Lung (tissue), 12 donors: Measurements from ENCODE around the gene DENND1A. TPM values are rescaled to one million over a fixed set of nuclear protein-coding genes. Genes with fewer than 3 reads are reported as not detected.

Experiments used
- ATAC-seq: fragments of 200-7000 bp; cut with Tn5 transposase; one replicate; pipeline ENCODE4 v1.9.1; 2020; ENCODE audit warnings: moderate number of reproducible peaks; ENCODE audit not compliant: insufficient read depth, low FRiP score
- DNase-seq, 3 donors: peaks; one replicate each; pipeline ENCODE4 v3.0.0-alpha.2; 2013 to 2017
- H3K27ac ChIP-seq, 2 donors: one replicate each; pipeline ENCODE4 v1.5.1; 2013; ENCODE audit warnings: mild to moderate bottlenecking in 2 of 2, moderate library complexity in 2 of 2, control low read depth in 1 of 2, inconsistent platforms in 1 of 2, low read depth in 1 of 2, low read length in 1 of 2
- H3K27me3 ChIP-seq, 3 donors: one replicate each; pipeline ENCODE4 v1.5.1; 2013; ENCODE audit warnings: low read length in 2 of 3; ENCODE audit not compliant: control insufficient read depth in 3 of 3, insufficient read depth in 3 of 3
- H3K36me3 ChIP-seq, 4 donors: one replicate each; pipeline ENCODE4 v1.5.1; 2013; ENCODE audit warnings: low read length in 4 of 4, mild to moderate bottlenecking in 1 of 4, moderate library complexity in 1 of 4; ENCODE audit not compliant: control insufficient read depth in 4 of 4, insufficient read depth in 4 of 4
- H3K4me1 ChIP-seq, 5 donors: one replicate each; pipeline ENCODE4 v1.5.1; 2013; ENCODE audit warnings: low read length in 5 of 5, mild to moderate bottlenecking in 2 of 5, moderate library complexity in 1 of 5; ENCODE audit not compliant: control insufficient read depth in 5 of 5, insufficient read depth in 5 of 5
- H3K4me3 ChIP-seq: one replicate; pipeline ENCODE4 v1.5.1; 2013; ENCODE audit warnings: mild to moderate bottlenecking, control low read depth, moderate library complexity
- H3K9ac ChIP-seq, 2 donors: one replicate each; pipeline ENCODE4 v1.5.1; 2013; ENCODE audit warnings: low read length in 2 of 2, control low read depth in 1 of 2; ENCODE audit not compliant: insufficient read depth in 1 of 2
- H3K9me3 ChIP-seq, 4 donors: one replicate each; pipeline ENCODE4 v1.5.1; 2013; ENCODE audit warnings: low read length in 3 of 4, mild to moderate bottlenecking in 1 of 4, moderate library complexity in 1 of 4; ENCODE audit not compliant: control insufficient read depth in 4 of 4, insufficient read depth in 3 of 4
- WGBS, 2 donors: extraction: QIAGEN DNeasy Blood & Tissue Kit; methylation state at CpG; one replicate each; pipeline ENCODE4 v1.1.7; 2013; 5-methylcytosine and 5-hydroxymethylcytosine counted together
- polyA plus RNA-seq, 2 donors: library from polyadenylated mRNA; stranded (reverse); fragments of 200-250 nt; gene quantifications; one replicate each; pipeline ENCODE4 v1.2.1, GENCODE V29; 2013
- total RNA-seq, 2 donors: library from RNA; depleted of rRNA in 1 of 2; stranded (reverse); fragments of >200 nt in 1 of 2; gene quantifications; one replicate each; pipeline ENCODE4 v1.2.1, GENCODE V29; 2014 to 2021
- TF ChIP-seq, protein P1 (sequence below): IDR thresholded peaks from 2 replicates; pipeline ENCODE4 v1.5.1; 2012; ENCODE audit warnings: mild to moderate bottlenecking; ENCODE audit errors: control extremely low read depth, extremely low read depth
- donor health status: control.
- donor health status: control.
- donor health status: Bipolar disorder and iron deficiency.
- donor health status: healthy.
- donor health status: DM: yes; HTN: yes; CAD: no.

The DENND1A gene
- total and polyA plus RNA-seq, 4 donors, result 5.7 to 29.8 (median 14.5) TPM

DNA sequence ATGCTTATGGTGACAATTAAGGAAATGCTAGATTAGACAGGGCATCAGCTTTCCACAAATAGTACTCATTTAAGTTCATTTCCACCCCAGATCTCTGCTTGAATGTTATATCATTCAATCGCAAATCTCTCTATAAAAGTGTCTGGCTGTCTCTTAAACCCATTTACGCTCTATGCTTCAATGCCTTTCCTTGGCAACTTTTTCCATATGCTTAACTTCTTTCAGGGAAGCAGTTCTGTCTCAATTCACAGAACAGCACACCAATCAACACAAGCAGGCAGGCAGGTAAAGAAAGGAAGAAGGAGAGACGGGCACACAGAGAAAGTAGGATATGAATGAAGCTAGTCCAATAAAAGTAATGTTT lies 243.1 kb downstream of the DENND1A start:
- H3K27me3 ChIP-seq, result peaks cover 0 to 30% (median 7%) of the 10 kb centered on the region in 3 donors
- H3K4me1 ChIP-seq, result peaks cover 0 to 18% (median 8%) of the 10 kb centered on the region in 5 donors
- ATAC-seq (no peak), DNase-seq (peak in 1 of 3 donors; percentile 25)
- H3K4me3 ChIP-seq, result no peak overlapping the region
- no peak overlapping the region for H3K27ac ChIP-seq
- TF ChIP-seq, protein P1, sequence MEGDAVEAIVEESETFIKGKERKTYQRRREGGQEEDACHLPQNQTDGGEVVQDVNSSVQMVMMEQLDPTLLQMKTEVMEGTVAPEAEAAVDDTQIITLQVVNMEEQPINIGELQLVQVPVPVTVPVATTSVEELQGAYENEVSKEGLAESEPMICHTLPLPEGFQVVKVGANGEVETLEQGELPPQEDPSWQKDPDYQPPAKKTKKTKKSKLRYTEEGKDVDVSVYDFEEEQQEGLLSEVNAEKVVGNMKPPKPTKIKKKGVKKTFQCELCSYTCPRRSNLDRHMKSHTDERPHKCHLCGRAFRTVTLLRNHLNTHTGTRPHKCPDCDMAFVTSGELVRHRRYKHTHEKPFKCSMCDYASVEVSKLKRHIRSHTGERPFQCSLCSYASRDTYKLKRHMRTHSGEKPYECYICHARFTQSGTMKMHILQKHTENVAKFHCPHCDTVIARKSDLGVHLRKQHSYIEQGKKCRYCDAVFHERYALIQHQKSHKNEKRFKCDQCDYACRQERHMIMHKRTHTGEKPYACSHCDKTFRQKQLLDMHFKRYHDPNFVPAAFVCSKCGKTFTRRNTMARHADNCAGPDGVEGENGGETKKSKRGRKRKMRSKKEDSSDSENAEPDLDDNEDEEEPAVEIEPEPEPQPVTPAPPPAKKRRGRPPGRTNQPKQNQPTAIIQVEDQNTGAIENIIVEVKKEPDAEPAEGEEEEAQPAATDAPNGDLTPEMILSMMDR, result no peak
- no peaks in the 10 kb centered on the region for H3K9me3 ChIP-seq
- WGBS, 2 donors, result 77 to 86% methylated on average over 3 of the region's 3 CpGs
- no peaks in the 10 kb centered on the region for H3K36me3 ChIP-seq
- peak overlapping the region in 1 of 2 donors; percentile 8 for H3K9ac ChIP-seq

DNA sequence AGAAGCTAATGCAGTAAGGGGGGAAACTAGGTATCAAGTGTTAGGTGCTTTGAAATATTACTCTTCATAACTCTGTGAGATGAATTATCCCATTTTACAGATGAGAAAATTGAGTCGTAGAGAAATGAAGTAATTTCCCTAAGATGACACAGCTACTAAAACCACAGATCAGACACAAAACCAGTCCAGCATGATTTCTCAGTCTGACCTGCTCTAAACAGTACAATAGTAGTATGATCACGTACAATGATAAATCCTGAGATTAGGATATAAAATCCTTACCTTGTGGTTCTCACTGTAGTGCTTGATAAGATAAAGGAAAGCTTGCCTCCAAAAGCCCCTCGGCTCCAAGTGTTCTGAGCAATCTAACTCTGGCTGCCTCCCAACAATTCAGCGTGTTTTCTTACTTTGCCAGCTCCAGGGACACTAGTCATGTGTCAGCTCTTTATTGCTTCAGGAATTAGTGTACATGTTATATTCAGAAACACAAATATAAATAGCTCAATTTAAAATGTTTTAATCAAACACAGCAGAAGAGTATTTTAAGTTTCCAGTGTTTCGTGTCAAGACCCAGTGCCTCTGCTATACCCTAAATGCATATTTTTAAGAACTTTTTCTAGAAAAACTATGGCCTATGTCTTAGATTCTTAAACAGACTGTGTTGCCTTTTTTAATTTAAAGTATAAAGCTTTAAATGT lies 243.6 kb downstream of the DENND1A start:
- TF ChIP-seq, protein P1, result no peak
- Histone ChIP-seq H3K9ac (no peak overlapping the region), H3K36me3 (no peaks in the 10 kb centered on the region), H3K4me1 (peaks cover 0 to 18% (median 8%) of the 10 kb centered on the region in 5 donors), H3K27me3 (peaks cover 0 to 30% (median 8%) of the 10 kb centered on the region in 3 donors), H3K9me3 (no peaks in the 10 kb centered on the region), H3K27ac (no peak overlapping the region), H3K4me3 (no peak overlapping the region)
- DNase-seq (peak; percentile 70 to 87 (median 79)), ATAC-seq (no peak)
- 56 to 75% methylated on average over 5 of the region's 5 CpGs for WGBS, 2 donors

DNA sequence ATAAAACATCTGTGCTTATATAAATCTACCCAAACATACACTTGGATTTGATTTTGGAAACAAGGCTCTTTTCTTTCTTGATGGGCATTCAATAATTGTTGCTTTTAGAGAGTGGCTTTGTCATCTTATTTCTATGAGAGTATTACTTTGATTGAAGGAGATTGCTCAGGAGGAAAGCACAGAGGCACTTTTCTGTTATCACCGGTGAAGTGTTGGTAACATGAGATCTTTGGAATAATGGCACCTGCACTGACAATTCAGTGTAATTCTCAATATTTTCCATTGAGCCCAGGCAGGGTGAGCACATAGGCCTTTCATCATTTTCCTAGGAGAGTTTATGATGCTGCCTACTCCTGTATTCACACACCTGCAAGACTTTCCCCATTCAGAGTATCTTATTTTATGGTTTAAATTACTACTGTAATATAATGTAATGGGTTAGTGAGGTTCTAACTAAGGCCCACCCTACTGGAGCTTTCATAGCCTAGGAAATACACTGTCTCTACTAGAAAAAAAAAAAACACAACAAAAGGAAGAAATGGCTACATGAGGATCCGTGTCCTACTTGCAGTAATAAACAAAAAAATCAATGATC lies 244.3 kb downstream of the DENND1A start:
- Histone ChIP-seq H3K4me1 (peaks cover 0 to 18% (median 8%) of the 10 kb centered on the region in 5 donors), H3K4me3 (no peak overlapping the region), H3K36me3 (no peaks in the 10 kb centered on the region), H3K27me3 (peaks cover 0 to 34% (median 13%) of the 10 kb centered on the region in 3 donors), H3K9ac (no peak overlapping the region), H3K9me3 (no peaks in the 10 kb centered on the region), H3K27ac (no peak overlapping the region)
- TF ChIP-seq, protein P1, result no peak
- ATAC-seq, result no peak
- 93 to 96% methylated on average over 2 of the region's 2 CpGs for WGBS, 2 donors
- no peak for DNase-seq
